Upper lobe of left lung (tissue), 6 donors: ENCODE data around the gene OPRL1. TPM values are rescaled to one million over a fixed set of nuclear protein-coding genes. Genes with fewer than 3 reads are reported as not detected.

ENCODE experiments used
- ATAC-seq, 2 donors: fragments of 200-7000 bp; cut with Tn5 transposase; one replicate each; pipeline ENCODE4 v1.9.1; 2022; ENCODE audit warnings: mild to moderate bottlenecking in 2 of 2, moderate library complexity in 2 of 2; ENCODE audit not compliant: low FRiP score in 2 of 2
- DNase-seq, 2 donors: peaks; one replicate each; pipeline ENCODE4 v3.0.0-alpha.2; 2019 to 2020
- H3K27ac ChIP-seq, 4 donors: fragments of 200-600 bp; sonication (generic); one replicate each; pipeline ENCODE4 v1.5.1; 2016 to 2019
- H3K27me3 ChIP-seq, 4 donors: fragments of 200-600 bp; sonication (generic); one replicate each; pipeline ENCODE4 v1.5.1; 2017 to 2019
- H3K36me3 ChIP-seq, 4 donors: fragments of 200-600 bp; sonication (generic); one replicate each; pipeline ENCODE4 v1.5.1; 2016 to 2019
- H3K4me1 ChIP-seq, 4 donors: fragments of 200-600 bp; sonication (generic); one replicate each; pipeline ENCODE4 v1.5.1; 2018 to 2019
- H3K4me3 ChIP-seq, 4 donors: fragments of 200-600 bp; sonication (generic); one replicate each; pipeline ENCODE4 v1.5.1; 2017 to 2019; ENCODE audit warnings: mild to moderate bottlenecking in 2 of 4, moderate library complexity in 1 of 4
- H3K9me3 ChIP-seq, 4 donors: fragments of 200-600 bp; sonication (generic); one replicate each; pipeline ENCODE4 v1.5.1; 2018 to 2019
- EP300 ChIP-seq, 4 donors: sonication (generic); formaldehyde crosslinking; IDR thresholded peaks; one replicate each; pipeline ENCODE4 v1.5.1; 2017; ENCODE audit warnings: antibody characterized with exemption in 4 of 4, control low read depth in 2 of 4
- POLR2A ChIP-seq, 4 donors: fragments of 450-650 bp; IDR thresholded peaks; one replicate each; pipeline ENCODE4 v1.5.1; 2016 to 2017; ENCODE audit warnings: antibody characterized with exemption in 4 of 4, mild to moderate bottlenecking in 2 of 4
- POLR2AphosphoS5 ChIP-seq, 2 donors: sonication (generic); formaldehyde crosslinking; IDR thresholded peaks; one replicate each; pipeline ENCODE4 v1.5.1; 2017; ENCODE audit warnings: antibody characterized with exemption in 2 of 2
- WGBS, 2 donors: methylation state at CpG; one replicate each; pipeline ENCODE4 v1.1.5; 2017 to 2018; 5-methylcytosine and 5-hydroxymethylcytosine counted together
- total RNA-seq, 6 donors: library from RNA; depleted of rRNA in 4 of 6; stranded (reverse); fragments of >200 nt in 4 of 6; gene quantifications; one replicate each; pipeline versions ENCODE4 v1.1.0 to v1.2.1, GENCODE V29; 2016 to 2021
- TF ChIP-seq, protein P1 (sequence below), 6 experiments: fragments of 450-650 bp in 4 of 6; fragments of 200-600 bp in 2 of 6; sonication (generic) in 2 of 6; IDR thresholded peaks; one replicate each; pipeline ENCODE4 v1.5.1; 2016 to 2019; ENCODE audit warnings: antibody characterized with exemption in 6 of 6
- donor health status: DM: no; HTN: no; CAD: no; lungs with moderate emphysema.
- donor health status: DM: no; HTN: yes; CAD: no; lungs with severe emphysema.

Gene OPRL1
- total RNA-seq, 6 donors from 2014 or later = 1.7 to 3.1 (median 2.6) TPM

DNA sequence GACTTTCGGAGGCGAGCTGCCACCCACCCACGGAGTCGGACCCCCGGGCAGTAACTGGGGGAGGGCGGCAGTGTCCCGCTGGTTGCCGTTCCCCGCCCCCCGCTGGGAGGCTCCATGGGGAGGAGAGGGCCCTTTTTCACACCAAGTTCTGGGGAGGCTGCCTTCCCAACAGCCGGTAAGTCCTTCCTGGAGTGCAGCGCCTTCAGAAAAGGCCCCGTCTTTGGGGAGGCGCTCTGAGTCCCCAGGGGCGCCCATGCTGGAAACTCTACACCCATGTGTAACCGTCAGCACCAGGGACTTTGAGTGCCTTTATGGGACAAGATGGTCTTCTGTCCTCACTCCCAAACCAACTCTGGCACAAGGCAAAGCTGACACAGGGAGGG is 30.0 kb upstream of the OPRL1 start:
- Histone ChIP-seq H3K27ac (peak overlapping the region; percentile 81 to 90 (median 88)), H3K9me3 (no peaks in the 10 kb centered on the region), H3K4me3 (peak overlapping the region; percentile 20 to 66 (median 46)), H3K36me3 (peaks cover 0 to 17% (median 7%) of the 10 kb centered on the region in 4 donors), H3K4me1 (peaks cover 15 to 62% (median 38%) of the 10 kb centered on the region in 4 donors), H3K27me3 (peaks cover 0 to 33% (median 13%) of the 10 kb centered on the region in 4 donors)
- TF ChIP-seq POLR2AphosphoS5 (IDR thresholded peaks at IDR 0.05) = no peak
- TF ChIP-seq, protein P1, sequence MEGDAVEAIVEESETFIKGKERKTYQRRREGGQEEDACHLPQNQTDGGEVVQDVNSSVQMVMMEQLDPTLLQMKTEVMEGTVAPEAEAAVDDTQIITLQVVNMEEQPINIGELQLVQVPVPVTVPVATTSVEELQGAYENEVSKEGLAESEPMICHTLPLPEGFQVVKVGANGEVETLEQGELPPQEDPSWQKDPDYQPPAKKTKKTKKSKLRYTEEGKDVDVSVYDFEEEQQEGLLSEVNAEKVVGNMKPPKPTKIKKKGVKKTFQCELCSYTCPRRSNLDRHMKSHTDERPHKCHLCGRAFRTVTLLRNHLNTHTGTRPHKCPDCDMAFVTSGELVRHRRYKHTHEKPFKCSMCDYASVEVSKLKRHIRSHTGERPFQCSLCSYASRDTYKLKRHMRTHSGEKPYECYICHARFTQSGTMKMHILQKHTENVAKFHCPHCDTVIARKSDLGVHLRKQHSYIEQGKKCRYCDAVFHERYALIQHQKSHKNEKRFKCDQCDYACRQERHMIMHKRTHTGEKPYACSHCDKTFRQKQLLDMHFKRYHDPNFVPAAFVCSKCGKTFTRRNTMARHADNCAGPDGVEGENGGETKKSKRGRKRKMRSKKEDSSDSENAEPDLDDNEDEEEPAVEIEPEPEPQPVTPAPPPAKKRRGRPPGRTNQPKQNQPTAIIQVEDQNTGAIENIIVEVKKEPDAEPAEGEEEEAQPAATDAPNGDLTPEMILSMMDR (IDR thresholded peaks at IDR 0.05) = no peak
- no peak for TF ChIP-seq EP300 (IDR thresholded peaks at IDR 0.05)
- TF ChIP-seq POLR2A (IDR thresholded peaks at IDR 0.05) = no peak
- DNase-seq = no peak
- ATAC-seq = no peak
- WGBS, 2 donors = 9% methylated on average over 14 of the region's 16 CpGs; no CpG with 5 or more reads in 1 of the 2 donors

DNA sequence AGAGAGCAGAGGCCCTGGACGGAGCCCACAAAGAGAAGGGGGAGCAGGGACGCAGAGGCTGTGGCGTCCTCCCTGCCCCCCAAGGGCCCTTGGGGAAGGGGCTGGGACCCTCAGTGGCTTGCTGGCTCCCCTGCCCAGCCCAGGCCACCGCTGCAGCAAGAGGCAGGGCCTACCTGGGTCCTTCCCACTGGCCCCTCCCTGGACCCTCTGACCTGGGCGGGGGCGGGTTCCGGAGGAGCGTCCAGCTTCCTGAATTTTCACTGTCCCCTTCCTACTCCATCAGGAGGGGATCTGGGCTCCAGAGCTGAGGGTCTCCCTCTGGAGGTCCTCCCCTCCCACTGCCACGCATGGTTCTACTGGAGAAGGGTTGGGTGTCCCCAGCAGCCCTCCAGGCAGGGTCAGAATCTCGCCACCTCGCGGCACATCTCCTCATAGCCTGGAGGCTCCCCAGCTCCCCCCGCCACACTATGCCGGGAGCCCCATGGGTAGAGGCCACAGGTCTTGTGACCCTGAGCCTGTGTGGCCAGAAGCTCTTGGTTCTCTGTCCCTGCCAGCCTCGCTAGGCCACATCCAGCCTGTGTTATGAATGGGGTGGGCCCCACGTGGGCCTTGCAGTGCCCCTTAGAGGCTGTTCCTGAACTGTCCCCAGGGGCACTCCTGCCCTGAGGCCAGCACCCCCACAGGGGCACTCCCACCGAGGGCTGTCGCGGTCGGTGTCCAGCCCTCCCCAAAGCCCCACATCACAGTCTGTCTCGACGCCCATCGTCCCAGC is 29.4 kb upstream of the OPRL1 start:
- DNase-seq = peak in 1 of 2 donors; percentile 62
- H3K36me3 ChIP-seq = peaks cover 0 to 17% (median 7%) of the 10 kb centered on the region in 4 donors
- peak overlapping the region in 3 of 4 donors; percentile 40 to 66 (median 52) for H3K4me3 ChIP-seq
- no peaks in the 10 kb centered on the region for H3K9me3 ChIP-seq
- TF ChIP-seq POLR2AphosphoS5 (IDR thresholded peaks at IDR 0.05) = no peak
- TF ChIP-seq, protein P1 (IDR thresholded peaks at IDR 0.05) = peak in 2 of 6 experiments; percentile 13 to 15
- no peak for TF ChIP-seq POLR2A (IDR thresholded peaks at IDR 0.05)
- TF ChIP-seq EP300 (IDR thresholded peaks at IDR 0.05) = no peak
- peak overlapping the region; percentile 81 to 90 (median 88) for H3K27ac ChIP-seq
- peaks cover 21 to 62% (median 42%) of the 10 kb centered on the region in 4 donors for H3K4me1 ChIP-seq
- peaks cover 0 to 33% (median 13%) of the 10 kb centered on the region in 4 donors for H3K27me3 ChIP-seq
- 56 to 71% methylated on average over 7 to 22 of the region's 23 CpGs for WGBS, 2 donors
- no peak for ATAC-seq

DNA sequence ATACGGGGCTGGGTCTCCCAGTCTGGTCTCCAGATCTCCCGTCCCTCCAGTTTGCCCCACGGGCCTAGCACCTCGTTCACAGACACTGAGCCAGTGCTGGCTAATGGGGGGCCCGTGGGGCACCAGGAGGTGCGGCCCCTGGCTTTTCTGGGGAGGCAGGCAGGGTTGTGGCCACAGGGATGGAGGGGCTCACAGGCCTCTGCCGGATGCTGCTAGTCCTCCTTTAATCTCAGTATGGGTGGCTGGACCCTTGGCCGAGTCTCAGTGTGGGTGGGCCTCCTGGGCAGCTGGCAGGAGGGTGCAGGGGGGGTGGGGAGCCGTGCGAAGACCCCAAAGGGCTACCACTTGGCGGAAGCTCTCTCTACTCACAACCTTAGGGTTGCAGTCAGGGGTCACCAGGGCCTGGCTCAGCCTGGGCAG is 28.8 kb upstream of the OPRL1 start:
- peaks cover 0 to 33% (median 13%) of the 10 kb centered on the region in 4 donors for H3K27me3 ChIP-seq
- peak overlapping the region in 2 of 4 donors; percentile 40 to 66 for H3K4me3 ChIP-seq
- TF ChIP-seq POLR2A (IDR thresholded peaks at IDR 0.05) (no peak), EP300 (IDR thresholded peaks at IDR 0.05) (no peak), POLR2AphosphoS5 (IDR thresholded peaks at IDR 0.05) (no peak)
- TF ChIP-seq, protein P1 (IDR thresholded peaks at IDR 0.05) = no peak
- peaks cover 0 to 17% (median 7%) of the 10 kb centered on the region in 4 donors for H3K36me3 ChIP-seq
- DNase-seq (peak in 1 of 2 donors; percentile 57), ATAC-seq (no peak)
- no peaks in the 10 kb centered on the region for H3K9me3 ChIP-seq
- H3K4me1 ChIP-seq = peaks cover 24 to 68% (median 47%) of the 10 kb centered on the region in 4 donors
- H3K27ac ChIP-seq = peak overlapping the region; percentile 81 to 90 (median 88)
- WGBS, 2 donors = 79 to 100% methylated on average over 1 to 11 of the region's 11 CpGs

DNA sequence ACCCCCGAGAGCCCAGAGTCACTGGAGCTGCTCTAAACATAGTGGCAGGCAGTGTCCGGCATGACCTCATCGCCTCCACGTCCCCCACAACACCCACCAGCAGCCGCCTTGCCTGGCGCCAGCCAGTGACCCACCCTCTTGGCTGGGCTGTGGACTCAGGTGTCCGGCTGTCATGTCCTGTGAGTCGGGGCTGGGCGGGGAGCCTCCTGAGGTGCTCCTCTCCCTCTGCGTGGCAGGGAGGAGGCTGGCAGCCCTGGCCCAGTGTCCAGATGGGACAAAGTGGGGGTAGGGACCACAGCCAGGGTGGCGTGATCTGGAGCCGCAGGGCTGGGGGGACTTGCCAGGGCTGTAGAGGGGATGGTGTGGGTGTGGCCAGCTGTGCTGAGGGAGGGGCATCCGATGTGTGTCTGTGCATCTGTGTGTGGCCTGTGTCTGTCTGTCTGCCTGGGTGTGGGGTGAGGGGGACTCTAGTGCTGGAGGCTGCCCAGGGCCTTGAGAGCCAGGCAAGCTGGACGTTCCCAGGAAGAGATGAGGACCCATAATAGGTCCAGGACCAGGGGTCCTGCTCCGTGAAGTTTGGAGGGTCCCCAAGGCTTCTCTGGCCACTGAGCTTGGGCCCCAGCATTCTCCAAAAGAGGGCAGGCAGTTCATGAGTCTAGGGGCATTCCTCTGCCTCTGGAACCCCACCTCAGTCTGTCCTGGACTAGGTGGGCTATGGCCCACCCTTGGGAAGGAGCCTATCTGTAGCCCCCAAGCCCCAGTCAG is 28.1 kb upstream of the OPRL1 start:
- Histone ChIP-seq H3K27me3 (peaks cover 0 to 33% (median 13%) of the 10 kb centered on the region in 4 donors), H3K4me3 (peak overlapping the region in 1 of 4 donors; percentile 66), H3K9me3 (no peaks in the 10 kb centered on the region), H3K27ac (peak overlapping the region; percentile 88 to 93 (median 90)), H3K36me3 (peaks cover 0 to 14% (median 6%) of the 10 kb centered on the region in 4 donors), H3K4me1 (peaks cover 31 to 75% (median 54%) of the 10 kb centered on the region in 4 donors)
- peak; percentile 62 to 83 for TF ChIP-seq POLR2AphosphoS5 (IDR thresholded peaks at IDR 0.05)
- TF ChIP-seq, protein P1 (IDR thresholded peaks at IDR 0.05) = no peak
- TF ChIP-seq EP300 (IDR thresholded peaks at IDR 0.05) = peak in 2 of 4 donors; percentile 16 to 75
- peak in 1 of 4 donors; percentile 44 for TF ChIP-seq POLR2A (IDR thresholded peaks at IDR 0.05)
- peak; percentile 72 to 84 for DNase-seq
- 60 to 73% methylated on average over 1 to 13 of the region's 15 CpGs for WGBS, 2 donors
- ATAC-seq = peak in 1 of 2 donors; percentile 54
